Measurements from ENCODE around the gene SERAC1.
"Not testable (repeated sequence)": the region's sequence is repeated elsewhere in the genome, so short reads cannot be mapped to it uniquely, and the experiment has no call there.

The SERAC1 gene

DNA sequence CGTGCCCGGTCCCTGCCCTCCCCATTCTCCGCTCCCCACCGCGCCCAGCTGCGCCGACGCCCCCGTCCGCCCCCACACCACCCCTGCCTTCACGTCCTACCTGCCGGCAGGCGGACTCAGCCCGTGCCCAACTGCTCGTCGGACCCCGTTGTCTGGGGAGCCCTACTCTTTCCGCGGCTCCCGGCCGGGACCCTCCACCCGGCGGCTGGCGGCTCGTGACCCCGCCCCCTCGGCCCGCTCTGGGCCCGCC lies at the start of gene SERAC1:
SERAC1 (minus strand) TSS at position 223 of the 250 bp plus-strand sequence. CDS start 9,899 bp downstream, outside the sequence.
- TF ChIP-seq Cebpa-rat (IDR thresholded peaks at IDR 0.05), result no peak
- Histone ChIP-seq H3K27me3 (peaks cover 8% of the 10 kb centered on the region; the same call in 1 of the 2 replicates), H3K27ac (peak within 1 kb of the TSS; percentile 95), H4K20me1 (no peaks in the 10 kb centered on the region), H3K9me3 (no peaks in the 10 kb centered on the region), H3K36me3 (peaks cover 21% of the 10 kb centered on the region; the same call in 1 of the 2 replicates), H3K9ac (peak within 1 kb of the TSS; percentile 92), H3K4me2 (peak within 1 kb of the TSS; percentile 92), H3K4me3 (peak within 1 kb of the TSS; percentile 85), H3K4me1 (peaks cover 13% of the 10 kb centered on the region)

DNA sequence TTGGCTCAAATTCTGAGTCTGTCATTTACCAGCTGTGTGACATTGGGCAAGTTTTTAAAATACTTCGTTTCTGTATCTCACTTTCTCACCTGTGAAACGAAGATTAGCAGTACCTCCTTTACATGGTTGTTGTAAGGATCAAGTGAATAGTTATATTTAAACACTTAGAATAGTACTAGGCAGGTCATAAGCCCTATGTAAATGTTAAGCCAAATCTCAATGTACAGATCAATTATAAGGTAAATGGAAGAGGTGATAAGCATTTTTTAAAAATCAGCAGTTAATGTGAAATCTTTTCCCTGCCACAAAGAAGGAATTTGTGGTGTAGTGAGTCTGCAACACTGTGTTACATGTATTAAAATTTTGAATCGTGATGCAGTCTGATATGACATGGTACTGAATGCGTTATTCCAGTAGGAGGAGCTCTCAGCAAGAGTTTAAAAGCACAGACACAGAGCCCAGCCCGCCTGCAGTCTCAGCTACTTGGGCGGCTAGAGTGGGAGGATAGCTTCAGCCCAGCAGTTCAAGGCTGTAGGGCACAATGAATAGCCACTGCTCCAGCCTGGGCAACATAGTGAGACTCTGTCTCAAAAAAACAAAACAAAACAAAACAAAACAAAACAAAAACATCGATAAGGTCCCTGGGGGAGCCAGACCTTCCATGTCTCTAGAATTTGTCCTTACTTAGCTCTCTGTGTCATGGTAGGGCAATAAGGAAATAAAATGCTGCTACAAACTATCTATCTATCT lies 46.0 kb upstream of the SERAC1 start:
- no peaks in the 10 kb centered on the region for H4K20me1 ChIP-seq
- H3K9me3 ChIP-seq, result no peaks in the 10 kb centered on the region
- no peaks in the 10 kb centered on the region for H3K27me3 ChIP-seq
- no peaks in the 10 kb centered on the region for H3K36me3 ChIP-seq
- H3K4me2 ChIP-seq, result no peak overlapping the region
- no peak overlapping the region for H3K9ac ChIP-seq
- TF ChIP-seq Cebpa-rat (IDR thresholded peaks at IDR 0.05), result no peak
- H3K4me1 ChIP-seq, result no peaks in the 10 kb centered on the region
- no peak overlapping the region for H3K27ac ChIP-seq
- no peak overlapping the region for H3K4me3 ChIP-seq

DNA sequence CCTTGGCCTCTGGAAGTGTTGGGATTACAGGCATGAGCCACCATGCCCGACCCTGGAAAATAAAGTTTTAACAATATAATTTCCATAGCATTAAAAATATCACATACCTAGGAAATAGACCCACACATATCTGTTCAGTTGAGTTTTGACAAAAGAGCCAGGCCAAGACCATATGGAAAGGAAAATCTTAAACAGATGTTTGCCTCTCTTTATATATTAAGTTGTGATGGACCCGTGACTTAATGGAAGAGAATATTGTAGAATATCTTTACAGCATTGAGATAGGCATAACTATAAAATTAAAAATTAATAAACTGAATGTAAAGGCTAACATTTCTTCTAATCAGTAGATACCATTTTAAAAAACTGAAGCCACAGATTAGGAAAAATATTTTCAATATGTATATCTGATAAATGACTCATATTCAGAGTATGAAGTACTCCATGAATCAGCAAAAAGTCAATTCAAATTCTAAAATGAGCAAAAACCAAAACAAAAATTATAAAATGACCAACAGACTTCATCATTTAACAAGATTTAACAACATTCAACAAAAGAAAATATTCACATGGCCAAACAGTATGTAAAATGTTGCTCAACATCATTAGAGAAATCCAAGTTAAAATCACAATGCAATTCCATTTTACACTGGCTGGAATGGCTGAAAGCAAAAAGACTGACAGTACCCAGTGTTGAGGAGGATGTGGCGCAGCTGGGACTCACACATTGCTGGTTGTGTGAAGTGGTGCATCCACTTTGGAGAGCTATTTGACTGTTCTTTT lies 43.4 kb upstream of the SERAC1 start:
- H3K36me3 ChIP-seq, result no peaks in the 10 kb centered on the region
- H3K9ac ChIP-seq, result no peak overlapping the region
- H3K4me2 ChIP-seq, result no peak overlapping the region
- no peak overlapping the region for H3K4me3 ChIP-seq
- no peaks in the 10 kb centered on the region for H4K20me1 ChIP-seq
- no peaks in the 10 kb centered on the region for H3K4me1 ChIP-seq
- TF ChIP-seq Cebpa-rat (IDR thresholded peaks at IDR 0.05), result no peak
- no peaks in the 10 kb centered on the region for H3K9me3 ChIP-seq
- no peak overlapping the region for H3K27ac ChIP-seq
- no peaks in the 10 kb centered on the region for H3K27me3 ChIP-seq

DNA sequence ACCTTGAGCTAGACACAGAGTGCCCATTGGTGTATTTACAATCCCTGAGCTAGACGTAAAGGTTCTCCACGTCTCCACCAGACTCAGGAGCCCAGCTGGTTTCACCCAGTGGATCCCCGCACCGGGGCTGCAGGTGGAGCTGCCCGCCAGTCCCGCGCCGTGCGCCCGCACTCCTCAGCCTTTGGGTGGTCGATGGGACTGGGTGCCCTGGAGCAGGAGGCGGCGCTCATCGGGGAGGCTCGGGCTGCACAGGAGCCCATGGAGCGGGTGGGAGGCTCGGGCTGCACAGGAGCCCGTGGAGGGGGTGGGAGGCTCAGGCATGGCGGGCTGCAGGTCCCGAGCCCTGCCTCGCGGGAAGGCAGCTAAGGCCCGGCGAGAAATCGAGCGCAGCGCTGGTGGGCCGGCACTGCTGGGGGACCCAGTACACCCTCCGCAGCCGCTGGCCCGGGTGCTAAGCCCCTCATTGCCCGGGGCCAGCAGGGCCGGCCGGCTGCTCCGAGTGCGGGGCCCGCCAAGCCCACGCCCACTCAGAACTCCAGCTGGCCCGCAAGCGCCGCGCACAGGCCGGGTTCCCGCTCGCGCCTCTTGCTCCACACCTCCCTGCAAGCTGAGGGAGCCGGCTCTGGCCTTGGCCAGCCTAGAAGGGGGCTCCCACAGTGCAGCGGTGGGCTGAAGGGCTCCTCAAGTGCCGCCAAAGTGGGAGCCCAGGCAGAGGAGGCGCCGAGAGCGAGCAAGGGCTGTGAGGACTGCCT lies 41.7 kb upstream of the SERAC1 start:
- not testable (repeated sequence) for H4K20me1 ChIP-seq, H3K4me2 ChIP-seq, H3K36me3 ChIP-seq, H3K27ac ChIP-seq, H3K9ac ChIP-seq, H3K9me3 ChIP-seq, H3K27me3 ChIP-seq, H3K4me1 ChIP-seq, H3K4me3 ChIP-seq

DNA sequence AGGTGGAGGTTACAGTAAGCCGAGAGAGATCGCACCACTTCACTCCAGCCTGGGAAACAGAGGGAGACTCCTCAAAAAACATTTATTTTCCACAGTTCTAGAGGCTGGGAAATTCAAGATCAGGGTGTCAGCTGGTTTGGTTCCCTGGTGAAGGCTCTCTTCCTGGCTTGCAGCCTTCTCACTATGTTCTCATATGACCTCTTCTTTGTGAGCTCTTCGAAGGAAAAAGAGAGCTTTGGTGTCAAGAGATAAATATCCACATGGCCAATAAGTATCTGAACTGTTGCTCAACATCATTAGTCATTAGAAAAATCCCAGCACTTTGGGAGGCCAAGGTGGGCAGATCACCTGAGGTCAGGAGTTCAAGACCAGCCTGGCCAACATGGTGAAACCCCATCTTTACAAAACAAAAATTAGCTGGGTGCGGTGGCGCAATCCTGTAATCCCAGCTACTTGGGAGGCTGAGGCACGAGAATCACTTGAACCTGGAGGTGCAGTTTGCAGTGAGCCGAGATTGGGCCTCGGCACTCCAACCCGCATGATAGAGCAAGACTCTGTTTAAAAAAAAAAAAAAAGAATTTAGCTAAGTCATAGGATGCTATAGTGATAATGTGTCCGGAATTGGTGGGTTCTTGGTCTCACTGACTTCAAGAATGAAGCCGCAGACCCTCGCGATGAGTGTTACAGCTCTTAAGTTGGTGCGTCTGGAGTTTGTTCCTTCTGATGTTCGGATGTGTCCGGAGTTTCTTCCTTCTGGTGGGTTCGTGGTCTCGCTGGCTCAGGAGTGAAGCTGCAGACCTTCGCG lies 40.4 kb upstream of the SERAC1 start:
- not testable (repeated sequence) for H3K27ac ChIP-seq, H3K36me3 ChIP-seq, H3K4me1 ChIP-seq, H3K9ac ChIP-seq, H3K9me3 ChIP-seq, H4K20me1 ChIP-seq, H3K27me3 ChIP-seq, H3K4me3 ChIP-seq, H3K4me2 ChIP-seq

DNA sequence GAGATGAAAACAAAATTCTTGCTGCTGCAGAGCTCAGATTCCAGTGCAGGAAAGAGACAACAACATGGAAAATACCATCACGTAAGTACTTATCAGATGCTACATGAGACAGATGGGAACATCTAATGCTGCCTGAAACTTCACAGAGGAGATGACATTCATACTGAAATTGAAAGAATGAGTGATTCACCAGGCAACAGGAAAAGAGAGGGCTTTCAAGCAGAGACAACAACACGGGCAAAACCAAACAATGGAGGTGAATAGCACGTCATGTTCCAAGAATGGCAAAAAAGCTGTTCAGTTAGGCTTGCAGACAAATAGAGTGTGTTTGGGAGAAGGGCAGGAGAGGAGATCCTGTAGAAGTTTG lies 39.3 kb upstream of the SERAC1 start:
- Histone ChIP-seq H3K4me2 (no peak overlapping the region), H3K27ac (no peak overlapping the region), H3K36me3 (no peaks in the 10 kb centered on the region)

DNA sequence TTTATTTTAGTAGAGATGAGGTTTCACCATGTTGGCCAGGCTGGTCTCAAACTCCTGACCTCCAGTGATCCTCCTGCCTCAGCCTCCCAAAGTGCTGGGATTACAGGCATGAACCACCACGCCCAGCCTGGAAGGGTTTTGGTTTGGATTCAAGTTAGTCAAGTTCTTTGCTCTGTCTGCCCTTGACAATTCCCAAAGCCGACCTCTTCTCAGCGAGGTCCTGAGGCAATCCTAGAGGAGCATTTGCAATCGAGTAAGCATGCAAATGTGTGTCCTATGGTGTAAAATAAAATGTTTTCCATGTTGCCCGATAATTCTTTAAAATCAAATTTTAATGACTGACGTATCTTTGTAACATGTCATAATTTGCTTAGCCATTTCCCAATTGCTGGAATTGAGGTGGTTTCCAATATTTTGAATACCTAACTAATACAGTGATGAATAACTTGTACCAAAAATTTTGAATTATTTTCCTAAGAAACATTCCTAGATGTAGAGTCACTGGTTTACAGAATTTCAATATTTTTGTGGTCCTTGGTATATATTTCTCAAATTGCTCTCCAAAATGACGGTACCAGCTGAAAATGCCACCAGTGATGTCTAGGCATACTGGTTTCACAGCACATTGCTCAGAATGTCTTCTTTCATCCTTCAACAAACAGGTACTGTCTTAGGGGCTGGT lies 38.8 kb upstream of the SERAC1 start:
- Histone ChIP-seq H3K4me3 (no peak overlapping the region), H3K27ac (no peak overlapping the region), H4K20me1 (no peaks in the 10 kb centered on the region), H3K27me3 (no peaks in the 10 kb centered on the region), H3K9me3 (no peaks in the 10 kb centered on the region), H3K9ac (no peak overlapping the region), H3K4me1 (no peaks in the 10 kb centered on the region), H3K36me3 (no peaks in the 10 kb centered on the region), H3K4me2 (no peak overlapping the region)
- no peak for TF ChIP-seq Cebpa-rat (IDR thresholded peaks at IDR 0.05)

More for the DNA sequence above, 39.3 kb upstream of the SERAC1 start:
- Histone ChIP-seq H3K4me1 (no peaks in the 10 kb centered on the region), H4K20me1 (no peaks in the 10 kb centered on the region), H3K27me3 (no peaks in the 10 kb centered on the region), H3K9me3 (no peaks in the 10 kb centered on the region), H3K4me3 (no peak overlapping the region), H3K9ac (no peak overlapping the region)
- no peak for TF ChIP-seq Cebpa-rat (IDR thresholded peaks at IDR 0.05)

DNA sequence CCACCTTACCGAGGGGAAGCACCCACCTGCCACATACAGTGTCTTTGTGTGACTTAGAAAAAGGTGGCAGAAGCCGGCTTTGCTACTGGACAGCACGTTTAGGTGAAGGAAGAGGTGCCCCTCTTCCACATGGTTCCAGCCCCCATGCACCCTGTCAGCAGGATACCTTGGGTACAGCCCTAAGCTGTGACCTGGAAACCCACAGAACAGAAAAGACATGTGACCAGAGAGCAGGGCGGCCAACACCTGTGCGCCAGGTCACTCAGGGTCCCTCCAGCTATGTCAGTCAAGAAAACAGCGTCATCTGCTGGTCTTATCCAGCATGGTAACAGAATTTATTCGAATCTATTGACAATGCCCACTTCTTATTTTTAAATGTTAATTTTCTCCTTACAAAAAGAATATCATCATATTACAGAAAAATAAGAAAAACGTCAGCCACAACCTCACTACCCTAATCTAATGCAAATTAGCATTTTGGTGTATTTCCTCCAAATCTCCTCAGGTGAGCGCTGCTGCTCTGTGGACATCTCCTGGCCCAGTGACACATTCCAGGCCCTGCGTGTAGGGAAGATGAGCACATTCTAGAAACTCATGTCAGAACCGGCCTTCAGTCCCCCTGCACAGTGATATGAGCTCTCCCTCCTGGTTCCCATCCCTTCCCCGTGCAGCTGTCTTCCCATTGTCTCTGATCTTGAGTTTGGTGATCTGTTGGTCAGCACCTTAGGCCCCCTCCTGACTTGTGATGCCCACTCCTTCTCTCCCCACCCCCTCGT lies 37.3 kb upstream of the SERAC1 start:
- no peaks in the 10 kb centered on the region for H3K27me3 ChIP-seq
- peaks cover 9% of the 10 kb centered on the region for H3K4me1 ChIP-seq
- no peak for TF ChIP-seq Cebpa-rat (IDR thresholded peaks at IDR 0.05)

More for the DNA sequence above, 37.3 kb upstream of the SERAC1 start:
- Histone ChIP-seq H3K36me3 (no peaks in the 10 kb centered on the region), H3K9ac (no peak overlapping the region), H3K9me3 (no peaks in the 10 kb centered on the region), H4K20me1 (no peaks in the 10 kb centered on the region), H3K4me2 (no peak overlapping the region), H3K27ac (no peak overlapping the region), H3K4me3 (no peak overlapping the region)

All from BLaER1 (cell line).